SU-DHL-6 (cell line): ENCODE results near the gene JAK1.

ENCODE experiments used
- H2AFZ ChIP-seq: fragments of 200-600 bp; sonication (generic); 2 replicates; pipeline ENCODE4 v1.6.1; 2014; ENCODE audit warnings: low read depth, mild to moderate bottlenecking, moderate library complexity, mixed read lengths, antibody characterized with exemption, low read length; ENCODE audit not compliant: severe bottlenecking
- H3F3A ChIP-seq: fragments of 200-600 bp; shearing (Covaris generic); 2 replicates; pipeline ENCODE4 v1.6.0; 2016; ENCODE audit warnings: antibody characterized with exemption, mild to moderate bottlenecking; ENCODE audit not compliant: insufficient read depth
- H3K27ac ChIP-seq: fragments of 200-600 bp; sonication (generic); 2 replicates; pipeline ENCODE4 v1.5.1; 2016; ENCODE audit warnings: low read depth, mild to moderate bottlenecking, low read length, moderate library complexity, mixed read lengths
- H3K27me3 ChIP-seq: fragments of 200-600 bp; sonication (generic), shearing (Covaris generic); 2 replicates; pipeline ENCODE4 v1.6.0; 2014; ENCODE audit warnings: mild to moderate bottlenecking, low read length
- H3K36me3 ChIP-seq: fragments of 200-600 bp; sonication (generic); 2 replicates; pipeline ENCODE4 v1.6.1; 2014; ENCODE audit warnings: mild to moderate bottlenecking, low read length, mixed read lengths
- H3K4me2 ChIP-seq: fragments of 300-600, 200-600 bp; shearing (Covaris generic), sonication (generic); 2 replicates; pipeline ENCODE4 v1.6.0; 2014; ENCODE audit warnings: low read length, low read depth, mild to moderate bottlenecking; ENCODE audit not compliant: poor library complexity, severe bottlenecking
- H3K4me3 ChIP-seq: fragments of 200-600 bp; sonication (generic); 2 replicates; pipeline ENCODE4 v1.5.1; 2014; ENCODE audit warnings: antibody characterized with exemption, low read length, mild to moderate bottlenecking, mixed read lengths; ENCODE audit not compliant: insufficient read depth, poor library complexity, severe bottlenecking
- H3K79me2 ChIP-seq: fragments of 200-600 bp; sonication (generic); 2 replicates; pipeline ENCODE4 v1.6.1; 2014; ENCODE audit warnings: mild to moderate bottlenecking, low read length, moderate library complexity; ENCODE audit not compliant: insufficient read depth
- H3K9ac ChIP-seq: fragments of 200-600 bp; sonication (generic); 2 replicates; pipeline ENCODE4 v1.7.0; 2014; ENCODE audit warnings: mild to moderate bottlenecking, low read length
- H3K9me2 ChIP-seq: fragments of 200-600 bp; sonication (generic); replicated peaks from 2 replicates; pipeline ENCODE4 v1.6.1; 2014; ENCODE audit warnings: low read length; ENCODE audit not compliant: insufficient read depth
- H3K9me3 ChIP-seq: fragments of 200-600 bp; sonication (generic); 2 replicates; pipeline ENCODE4 v1.6.1; 2014; ENCODE audit warnings: low read length, mixed read lengths; ENCODE audit not compliant: insufficient read depth
- H4K20me1 ChIP-seq: fragments of 200-600 bp; sonication (generic); 2 replicates; pipeline ENCODE4 v1.6.1; 2014; ENCODE audit warnings: low read depth, mild to moderate bottlenecking, antibody characterized with exemption, low read length, moderate library complexity, mixed read lengths
- EZH2phosphoT487 ChIP-seq: fragments of 200-600 bp; sonication (generic), shearing (Covaris generic); conservative IDR thresholded peaks from 2 replicates; pipeline ENCODE4 v1.6.1; 2018; ENCODE audit warnings: mild to moderate bottlenecking, antibody characterized with exemption, low read length, moderate library complexity, mixed read lengths
- TF ChIP-seq, protein P1 (sequence below): fragments of 200-600 bp; sonication (generic); IDR thresholded peaks from one replicate; pipeline ENCODE4 v1.5.1; 2017; ENCODE audit warnings: antibody characterized with exemption, mild to moderate bottlenecking, low read length, moderate library complexity; ENCODE audit not compliant: insufficient read depth, poor library complexity, severe bottlenecking

Gene JAK1

DNA sequence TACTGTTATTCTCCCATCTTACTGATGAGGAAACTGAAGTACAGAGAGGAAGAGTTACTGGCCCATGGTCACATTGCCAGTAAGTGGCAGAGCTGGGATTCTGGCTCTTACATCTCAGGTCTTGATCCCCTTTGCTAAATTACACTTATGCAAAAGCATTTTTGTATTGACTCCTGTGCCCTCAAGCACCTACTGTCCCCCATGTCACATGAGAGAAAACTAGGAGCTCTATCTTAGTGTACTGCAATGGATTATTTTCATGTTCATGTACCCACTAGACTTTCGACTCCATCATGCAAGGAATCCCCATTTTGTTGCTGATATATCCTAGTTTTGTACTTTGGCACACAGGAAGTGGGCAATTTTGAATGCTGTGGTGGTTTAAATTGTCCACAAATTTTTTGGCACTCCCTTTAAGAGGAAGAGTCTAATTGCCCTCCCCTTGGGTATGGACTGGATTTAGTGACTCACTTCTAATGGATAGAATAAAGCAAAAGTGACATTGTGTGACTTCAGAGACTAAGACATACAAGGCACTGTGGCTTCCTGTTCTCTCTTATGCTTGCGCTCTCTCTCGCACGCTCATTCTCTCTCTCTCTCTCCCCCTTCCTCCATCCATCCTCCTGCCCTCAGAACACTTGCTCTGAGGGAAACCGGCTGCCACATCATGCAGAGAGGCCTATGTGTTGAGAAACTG lies 43.5 kb upstream of the JAK1 start:
- Histone ChIP-seq H3F3A (no peaks in the 10 kb centered on the region), H3K27me3 (no peaks in the 10 kb centered on the region), H3K9me3 (no peaks in the 10 kb centered on the region), H3K79me2 (no peaks in the 10 kb centered on the region), H3K27ac (no peak overlapping the region), H3K9me2 (no peaks in the 10 kb centered on the region), H3K36me3 (no peaks in the 10 kb centered on the region), H4K20me1 (no peaks in the 10 kb centered on the region), H3K4me2 (no peak overlapping the region), H2AFZ (no peak overlapping the region), H3K9ac (no peak overlapping the region), H3K4me3 (no peak overlapping the region)
- TF ChIP-seq EZH2phosphoT487: no peak
- TF ChIP-seq, protein P1, sequence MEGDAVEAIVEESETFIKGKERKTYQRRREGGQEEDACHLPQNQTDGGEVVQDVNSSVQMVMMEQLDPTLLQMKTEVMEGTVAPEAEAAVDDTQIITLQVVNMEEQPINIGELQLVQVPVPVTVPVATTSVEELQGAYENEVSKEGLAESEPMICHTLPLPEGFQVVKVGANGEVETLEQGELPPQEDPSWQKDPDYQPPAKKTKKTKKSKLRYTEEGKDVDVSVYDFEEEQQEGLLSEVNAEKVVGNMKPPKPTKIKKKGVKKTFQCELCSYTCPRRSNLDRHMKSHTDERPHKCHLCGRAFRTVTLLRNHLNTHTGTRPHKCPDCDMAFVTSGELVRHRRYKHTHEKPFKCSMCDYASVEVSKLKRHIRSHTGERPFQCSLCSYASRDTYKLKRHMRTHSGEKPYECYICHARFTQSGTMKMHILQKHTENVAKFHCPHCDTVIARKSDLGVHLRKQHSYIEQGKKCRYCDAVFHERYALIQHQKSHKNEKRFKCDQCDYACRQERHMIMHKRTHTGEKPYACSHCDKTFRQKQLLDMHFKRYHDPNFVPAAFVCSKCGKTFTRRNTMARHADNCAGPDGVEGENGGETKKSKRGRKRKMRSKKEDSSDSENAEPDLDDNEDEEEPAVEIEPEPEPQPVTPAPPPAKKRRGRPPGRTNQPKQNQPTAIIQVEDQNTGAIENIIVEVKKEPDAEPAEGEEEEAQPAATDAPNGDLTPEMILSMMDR: no peak

DNA sequence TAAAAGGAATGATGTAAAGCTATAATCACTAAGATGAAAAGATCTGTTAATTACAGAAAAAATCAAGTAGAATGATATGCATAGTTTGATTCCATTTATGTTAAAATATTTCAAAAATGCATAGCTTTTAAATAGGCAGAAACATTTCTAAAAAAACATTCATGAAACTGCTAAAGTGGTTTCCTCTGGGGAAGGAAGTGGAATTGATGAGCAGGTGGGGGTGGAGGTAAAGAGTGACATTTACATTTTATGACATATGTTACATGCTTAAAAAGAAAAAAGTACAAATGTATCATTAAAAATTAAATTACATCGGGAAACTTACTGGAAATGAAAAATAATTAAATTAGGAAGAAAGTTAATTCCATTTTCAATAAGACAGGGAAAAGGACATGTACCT lies 42.8 kb upstream of the JAK1 start:
- Histone ChIP-seq H3K9ac (no peak overlapping the region), H3K9me3 (no peaks in the 10 kb centered on the region), H3K27ac (no peak overlapping the region), H3F3A (no peaks in the 10 kb centered on the region), H4K20me1 (no peaks in the 10 kb centered on the region), H3K4me2 (no peak overlapping the region), H3K4me3 (no peak overlapping the region), H3K36me3 (no peaks in the 10 kb centered on the region), H3K9me2 (no peaks in the 10 kb centered on the region), H2AFZ (no peak overlapping the region), H3K27me3 (no peaks in the 10 kb centered on the region), H3K79me2 (no peaks in the 10 kb centered on the region)
- TF ChIP-seq, protein P1: no peak
- no peak for TF ChIP-seq EZH2phosphoT487

DNA sequence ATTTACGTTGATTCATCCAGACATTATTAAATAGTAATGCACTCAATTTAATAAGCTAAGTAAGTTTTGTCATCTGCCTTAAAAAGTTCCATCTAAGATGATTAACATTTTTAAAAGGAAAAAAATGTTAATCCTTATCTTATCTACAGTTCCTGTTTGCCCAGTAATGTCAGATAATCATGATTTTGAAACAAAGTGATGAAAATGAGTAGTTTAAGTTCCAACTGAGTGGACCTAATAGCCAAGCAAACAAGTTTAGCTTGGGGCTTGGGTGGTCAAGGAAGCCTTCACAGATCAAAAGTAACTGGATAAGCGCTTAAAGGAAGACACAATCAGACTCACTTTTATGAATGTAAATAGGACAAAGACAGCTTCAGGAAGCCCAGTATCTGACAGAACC lies 40.5 kb upstream of the JAK1 start:
- H3K9me2 ChIP-seq: no peaks in the 10 kb centered on the region
- no peaks in the 10 kb centered on the region for H3K79me2 ChIP-seq
- H3K4me3 ChIP-seq: no peak overlapping the region
- no peaks in the 10 kb centered on the region for H4K20me1 ChIP-seq
- no peaks in the 10 kb centered on the region for H3K9me3 ChIP-seq
- no peaks in the 10 kb centered on the region for H3F3A ChIP-seq
- no peak overlapping the region for H3K9ac ChIP-seq
- H3K27me3 ChIP-seq: no peaks in the 10 kb centered on the region
- no peak overlapping the region for H3K27ac ChIP-seq
- TF ChIP-seq, protein P1: no peak
- TF ChIP-seq EZH2phosphoT487: no peak
- no peak overlapping the region for H3K4me2 ChIP-seq
- H2AFZ ChIP-seq: no peak overlapping the region
- no peaks in the 10 kb centered on the region for H3K36me3 ChIP-seq
